MM.1S (cell line): ENCODE results near the gene ANTXR1.

Experiments used
- DNase-seq: peaks from one replicate; pipeline ENCODE4 v3.0.0-alpha.2; 2015
- H2AFZ ChIP-seq: fragments of 300-600 bp; sonication (generic); 2 replicates; pipeline ENCODE4 v1.6.0; 2016; ENCODE audit warnings: antibody characterized with exemption, low read length
- H3F3A ChIP-seq: fragments of 300-600 bp; sonication (generic); 2 replicates; pipeline ENCODE4 v1.6.1; 2016; ENCODE audit warnings: mild to moderate bottlenecking, antibody characterized with exemption, low read length, moderate library complexity, mixed read lengths; ENCODE audit not compliant: insufficient read depth
- H3K27ac ChIP-seq: fragments of 300-600 bp; sonication (generic); 2 replicates; pipeline ENCODE4 v1.5.1; 2016; ENCODE audit warnings: mild to moderate bottlenecking, low read length
- H3K27me3 ChIP-seq: fragments of 300-600 bp; sonication (generic); replicated peaks from 2 replicates; pipeline ENCODE4 v1.6.0; 2016; ENCODE audit warnings: low read length; ENCODE audit not compliant: insufficient read depth
- H3K36me3 ChIP-seq: fragments of 300-600 bp; sonication (generic); replicated peaks from 2 replicates; pipeline ENCODE4 v1.6.1; 2016; ENCODE audit warnings: mild to moderate bottlenecking, low read length, mixed read lengths; ENCODE audit not compliant: insufficient read depth
- H3K4me1 ChIP-seq: fragments of 300-600 bp; sonication (generic); 2 replicates; pipeline ENCODE4 v1.6.1; 2016; ENCODE audit warnings: low read length, mixed read lengths
- H3K4me2 ChIP-seq: fragments of 300-600 bp; sonication (generic); 2 replicates; pipeline ENCODE4 v1.6.0; 2016; ENCODE audit warnings: low read depth, low read length
- H3K4me3 ChIP-seq: fragments of 300-600 bp; sonication (generic); 2 replicates; pipeline ENCODE4 v1.5.1; 2016; ENCODE audit warnings: low read length, mixed read lengths
- H3K79me2 ChIP-seq: fragments of 300-600 bp; sonication (generic); 2 replicates; pipeline ENCODE4 v1.6.1; 2016; ENCODE audit warnings: mixed run types, low read length, mixed read lengths
- H3K9ac ChIP-seq: fragments of 300-600 bp; sonication (generic); 2 replicates; pipeline ENCODE4 v1.6.1; 2016; ENCODE audit warnings: low read length, mixed read lengths
- H3K9me2 ChIP-seq: fragments of 300-600 bp; sonication (generic); replicated peaks from 2 replicates; pipeline ENCODE4 v1.6.1; 2016; ENCODE audit warnings: mild to moderate bottlenecking, low read length, mixed read lengths; ENCODE audit not compliant: insufficient read depth
- H3K9me3 ChIP-seq: fragments of 300-600 bp; sonication (generic); replicated peaks from 2 replicates; pipeline ENCODE4 v1.6.1; 2016; ENCODE audit warnings: mild to moderate bottlenecking, low read length, mixed read lengths; ENCODE audit not compliant: insufficient read depth
- H4K20me1 ChIP-seq: fragments of 300-600 bp; sonication (generic); 2 replicates; pipeline ENCODE4 v1.6.1; 2016; ENCODE audit warnings: mild to moderate bottlenecking, low read length, moderate library complexity, mixed read lengths; ENCODE audit not compliant: insufficient read depth
- CTCF ChIP-seq: fragments of 300-600 bp; sonication (generic); IDR thresholded peaks from 2 replicates; pipeline ENCODE4 v1.5.1; 2016; ENCODE audit warnings: antibody characterized with exemption, low read length, mixed read lengths
- EZH2 ChIP-seq: fragments of 300-600 bp; sonication (generic); optimal IDR thresholded peaks from 2 replicates; pipeline ENCODE3; 2017; ENCODE audit warnings: low read depth, mild to moderate bottlenecking, antibody characterized with exemption, low read length, mixed read lengths
- EZH2phosphoT487 ChIP-seq: fragments of 300-600 bp; sonication (generic); IDR thresholded peaks from 2 replicates; pipeline ENCODE4 v1.6.1; 2018; ENCODE audit warnings: antibody characterized with exemption, low read length

ANTXR1 gene

DNA sequence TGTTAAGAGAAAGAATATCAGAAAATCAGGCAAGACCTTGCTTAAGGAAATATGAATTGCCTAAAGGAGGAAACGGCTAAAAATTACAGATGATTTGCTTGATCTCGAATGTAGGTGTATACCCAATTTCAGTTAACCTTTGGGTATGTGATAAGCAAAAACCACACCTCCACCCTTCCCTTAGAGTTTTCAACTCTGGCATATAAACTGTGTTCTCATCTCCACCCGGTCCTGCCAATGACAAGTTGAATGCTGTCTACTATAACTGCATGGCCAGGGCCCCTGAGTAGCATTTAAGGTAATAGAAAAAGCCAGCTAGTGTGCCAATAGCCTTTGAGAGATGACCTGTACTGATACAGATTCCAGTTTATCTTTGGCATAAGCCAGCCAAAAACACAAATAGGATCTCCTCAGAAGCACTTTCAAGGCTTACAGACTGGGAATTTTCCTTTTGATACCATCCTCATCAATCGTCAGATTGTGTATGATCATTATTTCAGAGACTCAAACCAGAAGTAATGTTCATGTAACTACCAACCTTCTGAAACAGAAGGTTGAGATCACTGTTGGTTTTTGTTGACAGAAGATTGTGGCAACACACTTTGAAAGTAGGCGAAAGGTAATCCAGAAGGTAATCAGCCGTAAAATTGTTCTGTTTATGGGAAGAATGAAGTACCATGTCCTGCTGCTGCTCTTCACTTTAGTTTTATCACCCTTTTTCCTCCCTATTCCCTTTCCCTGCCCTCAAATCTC is 211.0 kb downstream of the ANTXR1 start:
- no peak overlapping the region for H3K4me2 ChIP-seq
- no peaks in the 10 kb centered on the region for H3F3A ChIP-seq
- H3K36me3 ChIP-seq: no peaks in the 10 kb centered on the region
- no peak overlapping the region for H3K27ac ChIP-seq
- H3K4me3 ChIP-seq: no peak overlapping the region
- H3K4me1 ChIP-seq: no peaks in the 10 kb centered on the region
- H3K9me2 ChIP-seq: no peaks in the 10 kb centered on the region
- no peak overlapping the region for H3K9ac ChIP-seq
- no peak for TF ChIP-seq EZH2
- no peak for TF ChIP-seq CTCF
- no peak for TF ChIP-seq EZH2phosphoT487
- H4K20me1 ChIP-seq: no peaks in the 10 kb centered on the region
- H2AFZ ChIP-seq: no peak overlapping the region
- H3K9me3 ChIP-seq: no peaks in the 10 kb centered on the region
- H3K27me3 ChIP-seq: no peaks in the 10 kb centered on the region
- no peak for DNase-seq
- H3K79me2 ChIP-seq: no peaks in the 10 kb centered on the region

GRCh38 chr2:69224512-69224837 is 211.5 kb downstream of the ANTXR1 start:
- no peak overlapping the region for H3K27ac ChIP-seq
- no peaks in the 10 kb centered on the region for H3K9me3 ChIP-seq
- no peak for TF ChIP-seq CTCF
- no peak for TF ChIP-seq EZH2phosphoT487
- no peak for TF ChIP-seq EZH2
- no peaks in the 10 kb centered on the region for H3K79me2 ChIP-seq
- H3K9ac ChIP-seq: no peak overlapping the region
- H3K27me3 ChIP-seq: no peaks in the 10 kb centered on the region
- H2AFZ ChIP-seq: no peak overlapping the region
- no peak overlapping the region for H3K4me3 ChIP-seq
- no peaks in the 10 kb centered on the region for H3K9me2 ChIP-seq
- no peaks in the 10 kb centered on the region for H4K20me1 ChIP-seq
- no peaks in the 10 kb centered on the region for H3K4me1 ChIP-seq
- DNase-seq: no peak
- no peaks in the 10 kb centered on the region for H3F3A ChIP-seq
- no peak overlapping the region for H3K4me2 ChIP-seq
- H3K36me3 ChIP-seq: no peaks in the 10 kb centered on the region

DNA sequence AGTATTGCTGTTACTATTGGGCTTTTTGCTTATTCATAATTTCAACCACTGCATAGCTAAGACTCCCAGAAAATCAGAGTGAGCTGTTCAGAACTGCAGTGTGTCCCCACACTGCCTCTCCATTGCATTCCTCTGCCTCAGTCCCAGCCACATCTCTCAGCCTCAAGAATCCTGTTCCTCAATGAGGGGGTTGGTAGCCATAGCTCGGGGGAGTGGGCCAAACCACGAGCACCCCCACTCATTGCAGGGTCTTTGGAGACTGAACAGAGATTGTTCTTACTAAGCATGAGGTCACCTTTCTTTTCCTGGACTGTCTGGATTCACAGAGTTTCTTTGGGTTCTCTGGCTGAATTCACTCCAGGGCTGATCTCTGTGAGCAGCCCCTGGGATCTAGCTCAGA is 213.0 kb downstream of the ANTXR1 start:
- H3K4me3 ChIP-seq: no peak overlapping the region
- TF ChIP-seq EZH2phosphoT487: no peak
- TF ChIP-seq CTCF: no peak
- no peak for TF ChIP-seq EZH2
- no peak overlapping the region for H3K4me2 ChIP-seq
- H2AFZ ChIP-seq: no peak overlapping the region
- H3K27me3 ChIP-seq: no peaks in the 10 kb centered on the region
- no peak overlapping the region for H3K27ac ChIP-seq
- no peaks in the 10 kb centered on the region for H3K36me3 ChIP-seq
- H3K4me1 ChIP-seq: no peaks in the 10 kb centered on the region
- no peaks in the 10 kb centered on the region for H3F3A ChIP-seq
- no peak overlapping the region for H3K9ac ChIP-seq
- H3K9me3 ChIP-seq: no peaks in the 10 kb centered on the region
- DNase-seq: no peak
- H4K20me1 ChIP-seq: no peaks in the 10 kb centered on the region
- H3K79me2 ChIP-seq: no peaks in the 10 kb centered on the region
- no peaks in the 10 kb centered on the region for H3K9me2 ChIP-seq
